Lower lobe of right lung (tissue), 2 donors: ENCODE measurements around the gene ZNF837. TPM values are rescaled to one million over a fixed set of nuclear protein-coding genes. Genes with fewer than 3 reads are reported as not detected.
"Not testable (repeated sequence)": the region's sequence is repeated elsewhere in the genome, so short reads cannot be mapped to it uniquely, and the experiment has no call there.

ENCODE experiments used
- ATAC-seq, 2 donors: fragments of 200-7000 bp; cut with Tn5 transposase; one replicate each; pipeline ENCODE4 v1.9.1; 2020 to 2022; ENCODE audit warnings: mild to moderate bottlenecking in 2 of 2, moderate library complexity in 2 of 2
- DNase-seq: peaks from one replicate; pipeline ENCODE4 v3.0.0-alpha.2; 2020
- H3K27ac ChIP-seq: fragments of 200-600 bp; one replicate; pipeline ENCODE4 v1.8.0; 2022
- H3K27me3 ChIP-seq: fragments of 200-600 bp; one replicate; pipeline ENCODE4 v1.8.0; 2022; ENCODE audit warnings: low read depth
- H3K36me3 ChIP-seq: fragments of 200-600 bp; one replicate; pipeline ENCODE4 v1.8.0; 2022; ENCODE audit warnings: mild to moderate bottlenecking
- H3K4me1 ChIP-seq: fragments of 200-600 bp; one replicate; pipeline ENCODE4 v1.8.0; 2022
- H3K4me3 ChIP-seq: fragments of 200-600 bp; one replicate; pipeline ENCODE4 v1.8.0; 2022; ENCODE audit warnings: mild to moderate bottlenecking
- H3K9me3 ChIP-seq: fragments of 200-600 bp; one replicate; pipeline ENCODE4 v1.8.0; 2022
- CTCF ChIP-seq: fragments of 200-600 bp; IDR thresholded peaks from one replicate; pipeline ENCODE4 v1.8.0; 2022; ENCODE audit warnings: antibody characterized with exemption, mild to moderate bottlenecking
- intact Hi-C: fragments of 100-400 bp; cut with DNase I; formaldehyde crosslinking; loops from one replicate; pipeline ENCODE4 v1.11.0; 2022
- total RNA-seq: library from RNA; stranded (reverse); fragmentation: NEBNext Ultra II Directional; extraction: Animal tissue kit (Norgen Biotek cat#: 25700); gene quantifications from one replicate; pipeline ENCODE4 v1.2.1, GENCODE V29; 2021
- donor health status: DM: no; HTN: yes; CAD: no; lungs with severe emphysema.

The ZNF837 gene
- total RNA-seq, 1 donor from 2014 or later: 1.2 TPM

GRCh38 chr19:58350871-58351557 lies 29.8 kb downstream of the ZNF837 start:
- H3K9me3 ChIP-seq: no peaks in the 10 kb centered on the region
- TF ChIP-seq CTCF: no peak
- no peak for ATAC-seq
- peak; percentile 44 for DNase-seq
- H3K36me3 ChIP-seq: peaks cover 5% of the 10 kb centered on the region
- H3K27me3 ChIP-seq: peaks cover 42% of the 10 kb centered on the region
- H3K27ac ChIP-seq: no peak overlapping the region
- H3K4me3 ChIP-seq: no peak overlapping the region
- intact Hi-C loops: no loop called here
- H3K4me1 ChIP-seq: peaks cover 17% of the 10 kb centered on the region

- no peak overlapping the region for H3K27ac ChIP-seq
- H3K4me1 ChIP-seq: peaks cover 13% of the 10 kb centered on the region
- peak; percentile 42 for DNase-seq
- ATAC-seq: no peak
- H3K36me3 ChIP-seq: peaks cover 5% of the 10 kb centered on the region
- H3K9me3 ChIP-seq: no peaks in the 10 kb centered on the region
- peak overlapping the region; percentile 23 for H3K4me3 ChIP-seq
- intact Hi-C loops: no loop called here
- peaks cover 36% of the 10 kb centered on the region for H3K27me3 ChIP-seq
- TF ChIP-seq CTCF: no peak
Observed at GRCh38 chr19:58350001-58350861, 30.6 kb downstream of the ZNF837 start.

- ATAC-seq: no peak
- Histone ChIP-seq H3K9me3 (no peaks in the 10 kb centered on the region), H3K4me3 (no peak overlapping the region), H3K27ac (no peak overlapping the region), H3K4me1 (peaks cover 13% of the 10 kb centered on the region), H3K36me3 (peaks cover 5% of the 10 kb centered on the region), H3K27me3 (peaks cover 34% of the 10 kb centered on the region)
- no peak for DNase-seq
- intact Hi-C loops: no loop called here
- no peak for TF ChIP-seq CTCF
Observed at GRCh38 chr19:58349590-58349989, 31.2 kb downstream of the ZNF837 start.

GRCh38 chr19:58348080-58348479 lies 32.8 kb downstream of the ZNF837 start:
- intact Hi-C loops, H3K36me3 ChIP-seq, H3K9me3 ChIP-seq, ATAC-seq: not testable (repeated sequence)
- Histone ChIP-seq H3K27ac (peak overlapping the region; percentile 82), H3K27me3 (peaks cover 34% of the 10 kb centered on the region), H3K4me3 (peak overlapping the region; percentile 73), H3K4me1 (peaks cover 13% of the 10 kb centered on the region)
- DNase-seq: peak; percentile 20

- peaks cover 13% of the 10 kb centered on the region for H3K4me1 ChIP-seq
- H3K4me3 ChIP-seq: peak overlapping the region; percentile 73
- peak overlapping the region; percentile 82 for H3K27ac ChIP-seq
- peak; percentile 72 for DNase-seq
- intact Hi-C loops: no loop called here
- peaks cover 5% of the 10 kb centered on the region for H3K36me3 ChIP-seq
- ATAC-seq: peak; percentile 96 to 97
- H3K27me3 ChIP-seq: peaks cover 32% of the 10 kb centered on the region
- no peak for TF ChIP-seq CTCF
- H3K9me3 ChIP-seq: no peaks in the 10 kb centered on the region
Observed at GRCh38 chr19:58346961-58347929, 33.6 kb downstream of the ZNF837 start.
